NT2/D1 (cell line): ENCODE results near the gene AKAP13.

Experiments used
- SUZ12 ChIP-seq: IDR thresholded peaks from 2 replicates; pipeline ENCODE4 v1.6.1; 2011; ENCODE audit not compliant: insufficient read length, insufficient read depth; ENCODE audit errors: extremely low read depth
- ZNF274 ChIP-seq: IDR thresholded peaks from 2 replicates; pipeline ENCODE4 v1.6.1; 2011; ENCODE audit warnings: mild to moderate bottlenecking, low read depth, low read length

- TF ChIP-seq ZNF274: no peak
- no peak for TF ChIP-seq SUZ12
Measured at GRCh38 chr15:85557385-85557784, 177.0 kb downstream of the AKAP13 start.
